LNCAP (cell line): ENCODE results near the gene CLDN16.

ENCODE experiments used
- CTCF ChIP-seq: fragments of 450-650 bp; IDR thresholded peaks from 2 replicates; pipeline ENCODE4 v1.5.1; 2017; ENCODE audit warnings: mild to moderate bottlenecking

The CLDN16 gene

DNA sequence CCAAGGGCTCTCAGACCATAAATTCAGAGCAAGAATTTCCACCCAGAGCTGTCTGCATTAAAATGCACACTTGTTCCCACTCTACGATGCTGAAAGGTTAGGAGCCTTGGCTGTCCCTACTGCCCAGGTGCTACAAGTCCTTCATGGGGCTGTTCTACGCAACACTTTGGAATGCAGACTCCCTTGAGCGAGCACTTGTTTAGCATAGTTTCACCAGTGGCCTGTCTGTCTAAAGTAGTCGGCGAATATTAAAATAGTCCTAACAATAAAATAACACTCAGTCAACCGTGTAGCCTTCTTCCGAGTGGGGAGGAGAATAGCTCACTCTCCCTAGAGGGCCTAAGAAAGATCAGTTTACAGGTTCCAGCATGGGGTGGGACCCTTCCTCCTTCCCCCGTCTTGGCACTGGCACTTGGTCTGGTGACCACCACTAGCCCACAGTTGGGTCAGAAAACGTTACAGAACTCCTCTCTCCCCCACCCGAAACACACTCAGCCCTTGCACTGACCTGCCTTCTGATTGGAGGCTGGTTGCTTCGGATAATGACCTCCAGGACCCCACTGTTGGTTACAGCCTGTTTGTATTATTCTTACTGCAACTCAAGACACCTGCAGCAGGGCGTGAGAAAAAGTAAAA is at the start of gene CLDN16:
Gene CLDN16, plus strand, starts transcription at position 586 of the 636 bp plus-strand sequence. CDS start 167 bp downstream, outside the sequence.
- TF ChIP-seq CTCF, result no peak

DNA sequence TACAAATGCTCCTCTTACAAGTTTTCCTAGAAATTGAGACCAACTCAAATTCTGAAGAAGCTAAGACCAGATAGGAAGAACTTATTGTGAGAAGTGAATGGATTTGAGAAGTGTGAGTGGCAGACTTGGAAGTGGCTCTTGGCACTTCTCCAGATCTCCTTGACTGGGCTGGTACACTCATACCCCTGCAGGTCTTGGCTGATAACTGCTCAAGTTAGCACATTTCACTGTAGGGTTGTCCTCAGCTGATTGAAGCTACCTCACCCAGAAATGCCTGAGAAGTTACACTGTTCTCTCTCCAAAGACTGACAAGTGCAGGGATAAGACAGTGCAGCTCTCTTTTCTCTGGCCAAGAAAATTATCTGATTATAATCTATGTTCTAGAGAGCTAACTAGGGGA is 49.2 kb upstream of the CLDN16 start:
- TF ChIP-seq CTCF, result no peak

DNA sequence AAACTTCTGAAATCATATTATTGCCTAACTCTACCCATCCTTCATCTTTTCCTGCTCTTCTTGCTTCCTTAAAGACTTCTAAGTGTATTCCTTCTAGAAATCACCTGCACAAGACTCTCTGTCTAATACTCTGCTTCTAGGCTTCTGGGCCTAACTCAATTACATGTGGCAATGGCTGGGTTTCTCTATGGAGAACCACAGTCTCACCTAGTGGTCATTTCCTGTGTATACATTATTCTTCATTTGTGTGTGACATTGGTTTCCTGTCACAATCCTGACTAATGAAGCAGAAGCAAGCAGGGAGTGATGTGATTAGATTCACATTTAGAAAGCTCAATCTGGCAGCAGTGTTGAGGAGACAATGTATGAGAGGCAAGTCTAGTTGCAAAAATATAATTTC is 48.8 kb upstream of the CLDN16 start:
- TF ChIP-seq CTCF, result no peak

GRCh38 chr3:190340071-190340470 is 47.9 kb upstream of the CLDN16 start:
- TF ChIP-seq CTCF, result no peak

DNA sequence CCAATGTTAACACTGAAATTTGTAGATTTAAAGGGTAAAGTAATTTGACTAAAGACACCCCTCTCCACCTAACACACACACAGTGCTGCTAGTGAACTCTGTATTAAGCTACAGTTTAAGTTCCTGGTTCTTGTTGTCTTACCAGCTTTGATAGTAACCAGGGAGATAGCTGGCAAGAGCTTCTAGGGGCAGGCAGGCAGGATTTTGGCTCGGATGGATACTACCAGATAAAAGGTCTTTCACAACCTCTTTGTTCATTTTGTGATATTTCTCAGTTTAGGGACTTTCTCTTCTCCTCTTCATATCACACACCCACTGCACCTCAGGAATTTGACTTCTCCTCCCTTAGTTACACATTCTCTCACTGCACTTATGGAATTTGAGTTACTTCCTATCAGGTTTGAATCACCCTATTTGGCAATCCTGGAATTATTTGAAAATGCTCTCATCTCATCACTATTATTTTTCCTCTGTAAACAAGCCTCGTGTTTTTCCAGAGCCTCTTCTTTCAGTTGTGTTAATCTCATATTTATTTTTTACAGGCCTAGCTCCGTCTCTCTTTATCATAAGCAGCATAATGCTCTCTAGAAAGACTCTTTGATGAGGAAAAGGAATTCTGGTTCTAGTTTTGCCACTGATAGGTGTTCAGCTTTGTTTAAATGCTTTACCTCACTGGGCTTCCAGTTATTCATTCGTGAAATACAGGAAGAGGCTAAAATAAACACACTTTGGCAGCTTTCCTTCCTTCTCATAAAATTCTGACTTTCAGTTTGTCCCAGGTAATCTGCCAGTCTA is 42.7 kb upstream of the CLDN16 start:
- no peak for TF ChIP-seq CTCF

DNA sequence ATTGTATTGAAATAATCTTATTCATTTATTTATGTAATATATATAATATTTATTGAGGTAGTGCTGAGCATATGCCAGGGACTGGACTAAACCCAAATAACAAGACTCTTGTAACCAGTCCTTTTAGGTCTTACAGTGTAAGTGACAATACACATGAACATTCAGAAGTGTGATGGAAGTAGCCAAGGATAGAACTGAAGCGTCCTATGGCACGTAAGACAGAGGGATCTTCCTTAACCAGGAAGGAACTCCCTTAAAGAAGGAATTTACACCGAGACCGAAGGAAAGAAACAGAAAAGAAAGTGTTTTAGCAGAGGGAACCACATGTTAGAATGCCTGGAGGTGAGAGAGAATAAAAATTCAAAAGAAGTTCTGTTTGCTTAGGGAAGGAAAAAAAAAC is 42.1 kb upstream of the CLDN16 start:
- no peak for TF ChIP-seq CTCF

GRCh38 chr3:190346541-190346940 is 41.4 kb upstream of the CLDN16 start:
- TF ChIP-seq CTCF, result no peak
